DMS 273 treated with DMSO at 0.1 percent for 48 hours (cell line): ENCODE measurements around the gene CLPTM1L.

ENCODE experiments used
- DNase-seq: peaks from one replicate; lab custom pipeline; 2025; lab: John Stamatoyannopoulos, UW

Gene CLPTM1L, protein sequence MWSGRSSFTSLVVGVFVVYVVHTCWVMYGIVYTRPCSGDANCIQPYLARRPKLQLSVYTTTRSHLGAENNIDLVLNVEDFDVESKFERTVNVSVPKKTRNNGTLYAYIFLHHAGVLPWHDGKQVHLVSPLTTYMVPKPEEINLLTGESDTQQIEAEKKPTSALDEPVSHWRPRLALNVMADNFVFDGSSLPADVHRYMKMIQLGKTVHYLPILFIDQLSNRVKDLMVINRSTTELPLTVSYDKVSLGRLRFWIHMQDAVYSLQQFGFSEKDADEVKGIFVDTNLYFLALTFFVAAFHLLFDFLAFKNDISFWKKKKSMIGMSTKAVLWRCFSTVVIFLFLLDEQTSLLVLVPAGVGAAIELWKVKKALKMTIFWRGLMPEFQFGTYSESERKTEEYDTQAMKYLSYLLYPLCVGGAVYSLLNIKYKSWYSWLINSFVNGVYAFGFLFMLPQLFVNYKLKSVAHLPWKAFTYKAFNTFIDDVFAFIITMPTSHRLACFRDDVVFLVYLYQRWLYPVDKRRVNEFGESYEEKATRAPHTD

GRCh38 chr5:1344975-1345838 is at the start of gene CLPTM1L:
TSS of gene CLPTM1L (minus strand) at chr5:1345099. CDS start at chr5:1344841, 258 bp downstream.
- DNase-seq = peak; percentile 23

- no peak for DNase-seq
Measured at GRCh38 chr5:1393571-1394501, 48.9 kb upstream of the CLPTM1L start.

DNA sequence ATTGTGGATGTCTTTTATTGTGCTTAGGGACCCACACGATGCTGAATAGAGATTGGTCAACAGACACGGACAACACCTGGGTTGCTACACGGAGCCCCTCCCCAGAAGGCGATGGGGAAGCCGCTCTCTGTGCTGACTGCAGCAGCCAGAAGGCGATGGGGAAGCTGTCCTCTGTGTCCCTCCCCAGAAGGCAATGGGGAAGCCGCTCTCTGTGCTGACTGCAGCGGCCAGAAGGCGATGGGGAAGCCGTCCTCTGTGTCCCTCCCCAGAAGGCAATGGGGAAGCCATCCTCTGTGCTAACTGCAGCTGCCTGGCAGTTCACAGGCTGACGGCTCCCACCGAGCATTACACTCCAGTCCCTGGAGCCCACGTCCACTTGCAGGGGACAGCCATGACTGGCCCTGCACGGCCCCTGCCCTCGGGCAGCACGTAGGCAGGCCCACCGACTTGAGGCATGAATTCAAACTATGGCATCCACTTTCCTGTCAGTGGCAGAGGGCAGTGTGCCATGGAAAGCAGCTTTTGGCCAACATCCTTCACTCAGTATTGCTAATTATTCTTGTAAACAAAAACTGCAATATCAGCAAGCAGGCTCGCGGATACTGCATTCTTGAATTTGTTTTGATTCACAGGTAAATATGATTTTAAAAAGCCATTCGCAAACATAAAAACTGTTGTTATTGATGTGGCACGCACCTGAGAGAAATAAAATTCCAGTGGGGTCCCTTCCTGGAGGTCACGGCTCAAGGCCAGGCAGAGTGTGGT is 48.1 kb upstream of the CLPTM1L start:
- no peak for DNase-seq

DNA sequence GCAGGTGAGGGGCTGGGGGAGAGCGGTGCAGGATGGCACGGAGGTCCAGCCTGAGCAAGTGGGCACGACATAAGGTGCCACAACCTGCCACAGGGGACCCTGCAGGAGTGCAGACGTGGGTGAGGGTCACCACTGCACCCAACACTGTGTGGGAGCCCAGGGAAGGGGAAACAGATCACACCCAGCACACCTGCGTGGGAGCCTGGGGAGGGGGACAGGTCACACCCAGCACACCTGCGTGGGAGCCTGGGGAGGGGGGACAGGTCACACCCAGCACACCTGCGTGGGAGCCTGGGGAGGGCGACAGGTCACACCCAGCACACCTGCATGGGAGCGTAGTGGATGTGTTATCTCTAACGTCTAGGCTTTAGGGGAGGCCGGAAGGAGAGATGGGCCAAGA is 47.4 kb upstream of the CLPTM1L start:
- DNase-seq = no peak

DNA sequence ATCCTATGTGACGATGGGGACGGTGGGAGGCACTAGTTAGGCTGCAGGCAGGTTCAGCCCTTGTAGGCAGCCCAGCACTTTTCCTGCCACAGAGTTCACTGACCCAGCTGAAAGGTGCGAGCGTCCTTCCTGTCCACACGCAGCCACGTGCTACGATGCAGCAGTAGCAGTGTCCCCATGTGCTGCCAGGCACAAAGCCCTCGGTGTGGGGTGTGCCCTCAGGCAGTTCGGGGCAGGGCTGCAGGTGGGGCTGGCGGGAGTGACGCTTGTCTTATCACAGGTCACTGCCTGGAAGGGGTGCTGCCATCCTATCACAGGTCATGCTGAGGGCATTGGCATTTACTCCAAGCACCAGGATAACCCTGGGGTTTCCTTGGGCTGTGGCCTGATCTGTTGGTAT is 46.8 kb upstream of the CLPTM1L start:
- DNase-seq = no peak

- no peak for DNase-seq
Measured at GRCh38 chr5:1390861-1391600, 46.1 kb upstream of the CLPTM1L start.

DNA sequence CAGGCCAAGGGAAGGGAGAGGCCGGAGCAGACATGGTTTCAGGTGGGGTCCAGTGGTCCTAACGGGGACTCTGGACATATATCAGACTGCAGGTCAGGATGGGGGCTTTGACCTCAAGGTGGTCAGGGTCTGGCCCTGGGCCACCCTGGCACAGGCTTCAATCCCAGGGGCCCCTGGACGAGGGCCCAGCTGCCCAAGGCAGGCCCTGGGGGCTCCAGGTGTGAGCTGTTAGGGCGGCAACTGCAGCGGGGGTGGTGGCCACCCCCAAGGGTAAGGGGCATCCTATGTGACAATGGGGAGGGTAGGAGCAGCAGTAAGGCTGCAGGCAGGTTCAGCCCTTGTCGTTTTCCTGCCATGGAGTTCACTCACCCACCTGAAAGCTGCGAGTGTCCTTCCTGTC is 45.4 kb upstream of the CLPTM1L start:
- DNase-seq = no peak

GRCh38 chr5:1388383-1388967 is 43.6 kb upstream of the CLPTM1L start:
- no peak for DNase-seq

DNA sequence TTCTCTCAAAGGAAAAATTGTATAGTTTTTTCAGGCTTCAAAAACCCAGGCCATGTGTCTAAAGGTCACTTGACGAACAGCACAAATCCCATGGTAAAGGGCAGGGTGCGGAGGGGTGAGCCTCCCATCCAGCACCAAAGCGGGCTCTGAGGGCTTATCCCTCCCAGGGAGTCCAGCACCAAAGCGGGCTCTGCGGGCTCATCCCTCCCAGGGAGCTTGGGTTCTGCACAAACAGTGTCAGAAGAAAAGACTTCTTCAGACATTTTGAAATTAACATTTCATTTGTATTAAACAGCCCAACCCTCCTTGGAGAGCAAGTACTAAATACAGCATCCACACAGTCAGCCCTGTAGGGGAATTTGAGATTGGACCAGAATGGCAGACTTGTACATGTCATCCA is 43.0 kb upstream of the CLPTM1L start:
- no peak for DNase-seq

DNA sequence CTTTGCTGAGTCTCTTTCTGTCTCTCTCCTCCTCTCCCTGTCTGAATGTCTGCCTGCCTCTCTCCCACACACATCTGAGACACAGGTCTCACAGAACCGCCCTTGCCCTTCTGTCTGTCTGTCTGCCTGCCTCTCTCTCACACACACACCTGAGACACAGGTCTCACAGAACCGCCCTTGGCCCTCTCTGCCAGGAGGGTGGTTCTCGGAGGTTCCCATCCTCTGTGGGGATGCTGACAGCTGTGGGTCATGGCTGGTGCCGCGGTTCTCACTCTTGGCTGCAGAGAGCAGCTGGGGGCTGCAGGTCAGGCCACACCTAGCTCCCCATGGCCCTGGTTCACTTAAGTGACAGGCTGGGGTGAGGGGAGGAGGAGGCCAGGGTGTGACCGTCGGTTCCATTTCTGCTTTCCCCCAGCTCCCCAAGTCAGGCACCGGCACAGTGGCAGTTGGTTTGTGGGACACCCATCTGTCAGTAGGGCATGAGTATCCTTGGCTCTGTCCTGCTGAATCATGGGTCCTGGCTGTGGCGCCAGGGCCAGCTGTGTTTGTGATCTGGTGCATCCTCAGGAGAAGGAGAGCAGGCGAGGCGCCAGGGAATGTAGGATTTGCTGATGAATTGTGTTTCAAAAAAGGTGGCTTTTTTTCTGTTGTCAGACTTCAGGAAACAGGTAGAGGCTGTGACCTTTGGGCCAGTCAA is 42.3 kb upstream of the CLPTM1L start:
- peak; percentile 21 for DNase-seq

DNA sequence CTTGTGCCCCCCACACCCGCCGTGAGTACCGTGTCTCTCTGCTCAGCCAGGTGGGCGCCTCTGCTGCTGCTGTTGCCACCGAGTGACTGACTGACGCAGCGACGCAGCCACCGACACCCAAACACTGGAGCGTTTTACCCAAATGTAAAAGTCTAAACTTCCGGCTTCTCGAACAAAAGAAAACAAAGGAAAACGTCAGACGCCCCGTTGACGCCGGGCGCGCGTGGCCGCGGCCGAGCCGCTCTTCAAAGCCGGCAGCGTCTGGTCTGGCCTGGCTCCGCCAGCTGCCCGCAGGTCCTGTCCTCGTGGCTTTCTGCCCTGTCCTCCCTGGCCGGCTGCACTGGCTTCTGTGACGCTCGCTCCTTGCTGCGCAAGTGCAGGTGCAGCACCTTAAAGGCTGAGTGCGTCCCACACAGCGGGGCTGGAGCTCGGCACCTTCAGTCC is 41.4 kb upstream of the CLPTM1L start:
- no peak for DNase-seq

DNA sequence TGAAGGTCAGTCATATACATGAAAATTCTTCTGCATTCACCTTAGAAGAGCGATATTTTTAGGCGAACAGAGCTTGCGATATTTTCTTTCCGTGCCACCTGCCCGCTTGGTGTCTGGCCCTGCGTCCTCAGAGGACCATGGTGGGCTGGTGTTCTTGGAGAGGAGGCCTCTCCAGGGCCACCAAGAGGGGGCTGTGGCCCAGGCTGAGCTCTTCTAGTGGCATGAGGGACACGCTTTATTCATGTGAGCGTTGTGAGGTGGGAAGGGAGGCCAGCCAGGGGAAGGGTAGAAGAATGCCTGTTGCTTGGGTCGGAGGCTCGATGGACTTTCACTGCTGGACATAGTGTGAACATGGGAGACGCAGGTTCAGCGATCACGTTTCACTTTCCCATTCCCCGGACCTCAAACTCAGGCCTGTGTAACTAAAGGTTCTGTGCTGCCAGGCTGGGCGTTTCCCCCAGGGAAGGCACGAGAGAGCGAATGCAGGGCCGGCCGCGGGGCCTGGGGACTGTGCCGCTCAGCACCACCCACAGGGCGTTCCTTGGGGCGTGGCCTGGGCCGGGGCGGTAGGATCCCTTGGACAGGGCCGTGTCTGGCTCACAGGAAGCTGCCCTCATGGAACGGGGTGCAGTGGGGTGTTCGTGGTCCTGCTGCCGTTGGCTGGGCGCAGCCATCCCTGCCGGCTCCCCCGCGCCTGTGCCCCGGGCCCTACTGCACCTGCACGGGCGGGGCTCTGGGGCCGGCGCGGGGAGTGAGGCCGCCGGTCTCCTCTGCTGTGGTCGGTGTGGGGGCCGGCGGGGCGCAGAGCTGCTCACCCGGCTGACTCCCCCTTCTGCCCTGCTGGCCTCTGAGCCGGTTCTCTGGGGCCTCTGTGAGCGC is 40.7 kb upstream of the CLPTM1L start:
- DNase-seq = no peak

DNA sequence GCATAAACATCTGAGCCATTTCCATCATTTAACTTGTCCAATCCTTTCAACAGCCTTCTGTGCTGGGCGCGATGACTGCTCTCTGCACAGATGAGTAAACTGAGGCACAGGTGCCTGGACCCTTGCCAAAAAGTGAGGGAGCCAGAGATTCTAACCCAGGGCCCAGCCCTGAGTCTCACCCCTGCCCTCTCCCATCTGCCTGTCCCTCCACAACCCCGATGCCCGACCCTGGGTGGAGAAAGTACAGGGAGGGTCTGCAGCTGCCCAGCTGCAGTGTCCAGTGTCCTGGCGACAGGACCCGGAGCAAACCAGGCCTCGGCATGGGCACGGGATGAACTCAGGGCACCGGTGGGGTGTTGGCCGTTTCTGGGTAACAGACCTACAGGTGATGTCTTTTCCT is 39.6 kb upstream of the CLPTM1L start:
- DNase-seq = no peak

DNA sequence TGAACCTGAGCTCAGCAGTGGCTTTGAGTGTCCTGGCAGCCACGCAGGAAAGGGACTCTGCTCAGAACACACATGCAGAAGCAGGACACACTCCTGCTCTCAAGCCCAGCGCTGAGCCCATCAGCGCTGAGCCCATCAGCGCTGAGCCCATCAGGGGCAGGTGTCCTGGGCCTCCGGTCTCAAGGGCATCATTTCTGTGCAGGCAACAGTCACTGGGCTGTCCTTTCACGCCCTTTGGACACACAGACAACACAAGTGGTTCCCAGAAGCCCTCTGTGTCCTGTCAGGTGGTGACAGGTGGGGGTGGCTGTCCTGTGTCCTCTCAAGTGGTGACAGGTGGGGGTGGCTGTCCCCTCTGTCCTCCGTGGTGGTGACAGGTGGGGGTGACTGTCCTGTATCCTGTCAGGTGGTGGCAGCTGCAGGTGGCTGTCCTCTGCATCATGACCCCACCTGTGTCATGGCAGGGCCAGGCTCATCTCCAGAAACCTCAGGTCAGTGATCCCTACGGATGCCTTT is 39.0 kb upstream of the CLPTM1L start:
- DNase-seq = no peak

DNA sequence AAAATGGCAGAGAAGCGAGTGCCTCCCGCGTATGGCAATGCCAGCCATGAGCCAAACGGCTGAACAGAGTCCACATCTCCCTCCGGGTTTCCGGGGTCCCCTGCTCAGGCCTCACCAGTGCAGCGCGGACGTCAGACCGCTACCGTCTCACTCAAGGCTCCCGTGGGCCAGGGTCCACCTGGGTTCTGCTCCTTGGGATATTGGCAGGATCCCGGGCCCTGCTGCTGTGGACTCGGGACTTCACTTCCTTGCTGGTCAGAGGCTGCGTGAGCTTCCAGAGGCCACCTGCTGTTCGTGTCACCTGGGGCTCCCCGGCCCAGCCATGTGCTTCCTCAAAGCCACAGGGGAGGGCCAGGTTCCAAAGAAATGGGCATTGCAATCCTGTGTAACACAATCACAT is 38.4 kb upstream of the CLPTM1L start:
- DNase-seq = no peak

GRCh38 chr5:1382248-1382700 is 37.4 kb upstream of the CLPTM1L start:
- DNase-seq = no peak

- DNase-seq = no peak
Measured at GRCh38 chr5:1381370-1382247, 36.7 kb upstream of the CLPTM1L start.
